GM10847 (cell line): ENCODE data around the gene PFKP.

Experiments
- POLR2A ChIP-seq: IDR thresholded peaks from 2 replicates; pipeline ENCODE4 v1.6.1; 2011; ENCODE audit not compliant: insufficient read length; ENCODE audit errors: extremely low read depth

The PFKP gene

DNA sequence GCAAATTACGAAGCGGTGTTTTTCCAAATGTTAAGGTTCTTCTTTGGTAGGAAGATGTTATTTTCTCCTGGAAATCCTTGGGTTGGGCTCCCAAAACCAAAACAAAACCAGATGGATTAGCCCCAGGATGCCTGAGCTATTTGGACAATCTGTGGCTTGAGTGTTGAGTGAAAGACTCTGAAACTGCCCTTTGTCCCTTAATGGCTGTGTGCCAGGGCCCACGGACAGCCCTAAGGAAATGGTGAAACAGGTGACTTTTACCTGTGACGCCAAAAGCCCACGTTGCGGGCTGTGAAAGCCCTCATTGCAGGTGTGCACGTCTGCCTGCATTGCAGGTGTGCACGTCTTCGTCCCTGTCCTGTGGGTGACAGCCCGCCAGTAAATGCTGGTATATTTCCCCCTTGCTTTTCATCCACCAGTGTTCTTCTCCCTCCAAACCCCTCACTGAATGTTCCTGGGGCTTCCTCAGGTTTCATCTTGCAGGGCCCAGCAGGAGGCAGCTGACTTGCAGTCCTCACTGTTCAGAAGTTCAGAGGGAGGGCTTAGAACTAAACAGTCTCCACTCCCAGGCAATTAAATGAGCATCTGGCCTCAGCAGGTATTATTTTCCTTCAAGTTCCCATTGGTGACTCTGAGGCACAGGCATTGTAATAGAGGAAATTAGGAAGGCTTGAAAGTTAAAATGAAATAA lies 10.7 kb downstream of the PFKP start:
- no peak for TF ChIP-seq POLR2A

DNA sequence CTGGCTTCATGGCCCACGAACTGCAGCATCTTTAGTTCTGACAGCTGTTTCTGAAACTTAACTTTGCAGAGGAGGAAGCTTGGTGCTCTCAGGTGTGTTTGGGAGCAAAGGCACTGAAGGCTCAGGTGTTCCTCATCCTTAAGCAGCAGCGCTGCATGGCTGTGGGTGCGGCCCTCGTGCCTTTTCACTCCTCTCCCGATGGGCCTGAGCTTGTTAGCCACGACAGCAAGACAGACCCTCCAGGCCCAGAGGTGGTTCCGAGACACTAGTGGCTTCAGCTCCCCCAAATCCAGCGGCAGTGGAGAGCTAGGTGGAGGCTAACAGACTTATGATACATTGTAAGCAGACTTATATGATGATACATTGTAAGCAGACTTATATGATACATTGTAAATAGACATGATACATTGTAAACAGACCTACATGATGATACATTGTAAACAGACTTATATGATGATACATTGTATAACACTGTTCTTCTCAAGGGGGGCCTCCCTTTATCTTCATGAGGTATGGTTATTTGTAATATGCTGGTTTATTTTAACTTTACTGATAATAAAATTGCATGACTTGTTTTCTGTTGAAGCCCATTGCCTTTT lies 14.1 kb downstream of the PFKP start:
- no peak for TF ChIP-seq POLR2A

DNA sequence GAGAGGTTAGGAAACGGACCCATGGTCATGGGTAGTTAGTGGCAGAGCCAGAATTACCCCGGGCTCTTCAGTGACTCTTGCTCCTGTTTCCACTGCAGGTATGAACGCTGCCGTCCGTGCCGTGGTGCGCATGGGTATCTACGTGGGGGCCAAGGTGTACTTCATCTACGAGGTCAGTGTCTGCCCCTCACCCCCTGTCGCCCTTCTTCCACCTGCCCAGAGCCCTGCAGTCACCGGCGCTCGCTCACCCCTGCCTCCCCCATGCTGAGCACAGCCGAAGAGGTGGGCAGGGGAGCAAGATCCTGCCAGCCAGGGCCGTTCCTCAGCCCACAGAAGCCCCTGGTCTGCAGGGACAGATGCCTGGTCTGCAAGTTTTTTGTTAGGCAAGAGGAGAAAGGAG lies 14.9 kb downstream of the PFKP start:
- TF ChIP-seq POLR2A, result no peak

DNA sequence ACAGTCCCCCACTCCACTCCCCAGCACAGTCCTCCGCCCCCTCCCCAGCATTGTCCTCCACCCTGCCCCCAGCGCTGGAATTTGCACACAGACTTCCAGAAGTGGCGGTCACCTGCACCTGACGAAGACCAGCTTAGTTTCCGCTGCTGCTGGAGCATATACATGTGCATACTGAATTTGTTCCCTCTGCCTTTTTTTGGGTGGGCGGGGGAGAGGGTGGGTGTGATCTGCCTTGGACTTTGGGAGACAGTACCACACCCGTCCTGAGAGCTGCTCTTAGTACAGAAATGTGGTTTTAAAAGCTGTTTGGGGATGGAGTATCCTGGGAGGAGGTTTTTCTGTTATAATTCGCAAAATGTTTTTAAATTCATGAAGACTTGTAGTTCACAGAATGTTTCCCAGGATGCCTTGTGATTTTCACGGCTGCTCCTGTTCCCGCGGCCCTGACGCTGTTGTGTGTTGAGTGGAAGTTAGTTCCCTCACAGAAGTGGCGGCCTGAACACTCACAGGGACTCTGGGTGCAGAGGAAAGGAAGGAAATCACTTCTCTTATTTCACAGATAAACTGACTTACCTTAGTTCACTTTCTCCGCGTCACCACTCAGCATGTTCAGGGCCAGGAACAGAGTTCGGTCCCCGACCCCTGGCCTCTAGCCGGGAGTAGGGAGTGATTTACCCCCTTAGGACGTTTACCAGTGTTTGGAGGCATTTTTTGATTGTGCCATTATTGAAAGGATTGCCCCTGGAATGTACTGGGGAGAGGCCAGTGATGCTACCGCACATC lies 18.6 kb downstream of the PFKP start:
- TF ChIP-seq POLR2A, result no peak

DNA sequence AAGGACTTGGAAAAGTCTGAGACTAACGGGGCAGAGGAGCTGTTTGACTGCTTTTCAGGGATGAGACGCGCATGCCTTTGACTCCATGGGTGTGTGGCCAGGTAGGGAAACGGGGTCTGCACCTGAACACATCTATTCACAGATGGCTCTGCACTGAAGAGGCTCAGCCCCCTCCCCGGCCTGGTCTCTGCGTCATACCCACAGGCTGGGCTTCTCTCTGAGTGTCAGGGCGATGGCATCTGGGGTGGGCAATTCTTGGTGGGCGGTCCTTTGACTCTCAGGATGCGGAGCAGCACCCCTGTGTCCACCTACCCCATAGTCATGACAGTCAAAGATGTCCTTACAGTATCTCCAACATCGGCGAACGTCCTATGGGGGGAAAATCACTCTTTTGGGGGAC lies 23.0 kb downstream of the PFKP start:
- TF ChIP-seq POLR2A, result no peak

DNA sequence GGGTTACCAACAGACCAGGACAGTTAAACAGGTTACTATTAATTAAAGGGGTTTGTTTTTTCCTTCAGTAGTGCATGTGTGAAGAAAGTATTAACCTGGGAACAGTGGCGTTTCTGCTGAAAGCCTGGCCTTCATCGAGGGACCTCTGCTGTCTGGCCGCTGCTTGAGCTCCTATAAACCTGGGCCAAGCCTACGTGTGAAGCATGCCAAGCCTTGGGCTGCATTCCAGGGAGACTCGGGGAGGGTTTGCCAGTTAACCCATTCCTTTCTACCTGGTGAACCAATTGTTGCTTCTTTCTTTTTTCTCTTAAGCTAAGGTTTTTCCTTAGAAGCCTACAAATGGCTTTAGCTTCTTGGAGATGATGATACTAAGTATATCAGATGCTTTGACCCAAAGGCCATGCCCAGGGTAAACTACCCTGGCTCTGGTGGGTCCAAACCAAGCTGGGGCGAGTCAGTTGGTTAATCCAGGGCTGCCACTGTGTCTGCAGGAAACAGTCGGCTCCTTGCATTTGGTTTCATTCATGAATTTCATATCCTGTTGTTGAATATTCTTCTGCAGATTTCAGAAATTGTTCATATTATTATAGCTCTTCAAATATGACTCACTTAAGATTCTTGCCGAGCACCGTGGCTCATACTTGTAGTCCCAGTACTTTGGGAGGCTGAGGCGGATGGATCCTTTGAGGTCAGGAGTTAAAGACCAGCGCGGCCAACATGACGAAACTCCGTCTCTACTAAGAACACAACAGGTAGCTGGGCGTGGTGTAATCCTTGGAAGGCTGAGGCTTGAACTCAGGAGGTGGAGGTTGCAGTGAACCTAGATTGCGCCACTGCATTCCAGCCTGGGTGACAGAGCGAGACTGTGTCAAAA lies 23.8 kb downstream of the PFKP start:
- no peak for TF ChIP-seq POLR2A

DNA sequence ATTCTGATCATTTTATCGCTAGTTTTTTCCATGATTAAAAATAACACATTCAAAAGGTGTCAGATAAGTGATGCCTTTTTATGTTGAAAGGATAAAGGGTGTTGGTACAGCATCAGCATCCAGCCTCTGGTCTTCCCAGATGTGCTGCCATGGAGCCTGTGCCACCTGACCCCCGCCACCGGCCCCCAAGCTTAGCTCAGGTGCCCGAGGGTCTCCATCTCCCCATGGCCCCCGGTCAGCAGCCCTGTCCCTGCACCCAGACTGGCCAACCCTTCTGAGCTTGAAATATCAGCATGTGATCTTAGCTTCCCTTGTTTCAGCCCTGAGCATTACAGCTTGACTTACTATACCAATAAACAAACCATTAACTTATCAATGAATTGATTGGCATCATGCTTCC lies 24.6 kb downstream of the PFKP start:
- TF ChIP-seq POLR2A, result no peak

DNA sequence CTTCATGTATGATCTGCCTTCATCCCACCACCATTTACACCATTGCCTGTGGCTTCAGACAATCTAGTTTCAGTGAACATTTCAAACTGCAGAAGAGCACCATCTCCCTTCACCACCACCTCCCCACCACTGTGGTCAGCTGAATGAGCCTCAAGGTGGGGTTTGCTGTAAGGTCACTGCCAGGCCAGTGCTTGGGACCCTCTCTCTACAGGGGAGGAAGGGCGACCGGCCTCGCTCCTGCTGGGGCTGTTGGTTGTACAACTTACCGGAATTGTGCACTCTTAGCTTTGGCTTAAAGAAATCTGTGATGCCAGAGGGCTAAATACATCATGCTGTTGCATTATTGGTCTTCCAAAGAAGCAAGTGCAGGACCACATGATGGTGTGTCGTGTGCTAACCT lies 26.6 kb downstream of the PFKP start:
- no peak for TF ChIP-seq POLR2A

DNA sequence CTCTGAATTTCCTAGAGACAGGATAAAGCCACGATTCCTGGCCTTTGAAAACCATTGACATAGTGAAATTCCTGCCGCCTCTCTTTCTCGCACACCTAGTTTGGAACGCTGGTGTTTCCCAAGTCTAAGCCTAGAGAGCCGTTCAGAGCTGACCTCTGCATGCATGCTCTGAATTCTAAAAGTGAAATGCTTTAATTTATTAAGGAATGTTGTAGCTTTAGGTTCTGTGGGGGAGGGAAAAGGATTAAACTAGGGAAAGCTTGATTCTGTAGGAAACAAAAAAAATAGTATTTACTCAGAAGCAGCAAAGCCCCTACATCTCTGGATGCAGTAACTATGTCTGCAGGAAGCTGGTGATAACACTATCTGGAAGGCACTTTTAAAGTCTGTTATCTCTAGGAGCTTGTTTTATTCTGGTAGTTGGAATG lies 27.3 kb downstream of the PFKP start:
- TF ChIP-seq POLR2A, result no peak

DNA sequence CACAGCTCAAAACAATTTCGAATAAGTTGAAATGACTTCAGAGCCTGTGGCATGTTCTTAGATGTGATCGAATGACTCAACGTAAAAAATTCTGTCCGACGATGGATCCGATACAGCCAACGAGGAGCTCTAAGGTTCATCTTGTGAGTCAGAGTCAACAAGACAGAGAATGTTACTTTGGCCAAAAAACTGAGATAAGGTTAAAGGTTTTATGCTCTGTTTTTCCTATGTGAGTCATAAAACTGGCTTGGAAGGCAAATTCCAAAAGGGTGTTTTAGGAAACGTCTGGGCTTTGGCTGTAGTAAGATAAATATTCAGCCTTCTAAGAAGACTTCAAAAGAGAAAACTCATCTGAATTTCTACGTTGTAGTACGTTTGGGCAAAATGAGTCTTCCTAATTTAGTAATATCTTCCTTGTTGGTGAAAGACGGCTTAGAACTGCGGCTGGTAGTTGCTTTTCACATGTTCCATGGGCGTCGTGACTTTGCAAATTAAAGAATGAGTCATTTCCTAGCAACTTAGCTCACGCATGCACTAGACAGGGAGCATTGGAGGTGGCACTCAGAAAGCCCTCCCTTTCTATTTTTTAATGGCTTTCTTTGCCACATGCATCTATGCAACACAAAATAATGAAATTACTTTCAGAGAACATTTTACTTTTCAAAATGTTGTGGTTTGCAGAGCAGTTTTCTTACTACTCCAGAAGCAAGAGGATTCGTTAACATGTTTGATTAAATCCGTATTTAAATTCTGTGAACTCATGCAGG lies 28.2 kb downstream of the PFKP start:
- no peak for TF ChIP-seq POLR2A

DNA sequence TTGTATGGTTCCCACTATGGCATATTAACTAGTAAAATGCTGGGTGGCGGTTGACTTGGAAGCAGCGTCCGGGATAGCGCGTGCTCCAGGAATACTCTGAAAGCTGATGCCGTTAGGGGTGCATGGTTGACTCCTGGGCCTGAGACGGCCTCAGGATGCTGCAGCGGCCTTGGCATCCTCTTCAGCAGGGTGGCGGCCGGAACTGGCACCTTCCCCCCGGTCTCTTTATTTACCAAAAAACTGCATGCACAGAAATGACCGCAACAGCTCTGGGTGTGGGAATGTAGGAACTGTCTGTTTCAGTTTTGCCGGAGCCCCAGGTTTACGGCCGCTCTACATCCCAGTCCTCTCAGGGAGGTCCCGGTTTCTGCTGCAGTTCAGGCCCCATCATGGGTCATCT lies 28.8 kb downstream of the PFKP start:
- no peak for TF ChIP-seq POLR2A

DNA sequence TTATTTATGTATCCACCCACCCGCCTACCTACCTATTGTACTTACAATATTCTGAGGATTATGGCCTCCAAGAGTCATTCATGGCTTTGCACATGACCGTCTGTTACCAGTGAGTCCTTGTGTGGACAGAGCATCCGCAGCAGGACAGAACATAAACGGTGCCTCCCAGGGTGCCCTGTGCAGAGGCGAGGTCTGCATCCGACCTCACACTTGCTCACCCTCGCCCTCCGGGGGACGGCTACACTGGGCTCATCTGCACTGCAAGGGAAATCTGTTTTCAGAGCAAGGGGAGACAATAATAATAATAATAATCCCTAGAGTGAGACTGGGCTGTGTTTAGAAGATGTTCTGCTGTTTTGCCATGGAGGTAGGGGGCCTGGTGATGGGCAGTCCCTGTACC lies 29.8 kb downstream of the PFKP start:
- TF ChIP-seq POLR2A, result no peak

DNA sequence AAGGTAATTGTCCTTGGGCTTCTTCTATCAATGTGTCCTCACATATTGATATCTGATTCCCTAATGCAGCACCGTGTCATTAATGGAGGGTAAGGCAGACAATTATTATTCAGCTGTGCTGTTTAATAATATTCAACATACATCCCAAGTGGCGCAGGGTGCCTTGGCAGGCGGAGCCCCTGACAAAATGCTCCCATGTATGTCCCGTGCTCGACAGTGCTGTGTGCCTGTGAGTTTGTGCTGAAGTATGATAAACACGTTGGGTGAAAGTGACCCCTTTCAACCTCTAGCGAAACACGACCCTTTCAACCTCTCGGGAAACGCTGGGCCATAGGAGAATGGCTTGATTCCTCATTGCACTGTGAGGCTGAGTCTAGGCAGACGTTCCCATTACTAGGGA lies 31.3 kb downstream of the PFKP start:
- no peak for TF ChIP-seq POLR2A

DNA sequence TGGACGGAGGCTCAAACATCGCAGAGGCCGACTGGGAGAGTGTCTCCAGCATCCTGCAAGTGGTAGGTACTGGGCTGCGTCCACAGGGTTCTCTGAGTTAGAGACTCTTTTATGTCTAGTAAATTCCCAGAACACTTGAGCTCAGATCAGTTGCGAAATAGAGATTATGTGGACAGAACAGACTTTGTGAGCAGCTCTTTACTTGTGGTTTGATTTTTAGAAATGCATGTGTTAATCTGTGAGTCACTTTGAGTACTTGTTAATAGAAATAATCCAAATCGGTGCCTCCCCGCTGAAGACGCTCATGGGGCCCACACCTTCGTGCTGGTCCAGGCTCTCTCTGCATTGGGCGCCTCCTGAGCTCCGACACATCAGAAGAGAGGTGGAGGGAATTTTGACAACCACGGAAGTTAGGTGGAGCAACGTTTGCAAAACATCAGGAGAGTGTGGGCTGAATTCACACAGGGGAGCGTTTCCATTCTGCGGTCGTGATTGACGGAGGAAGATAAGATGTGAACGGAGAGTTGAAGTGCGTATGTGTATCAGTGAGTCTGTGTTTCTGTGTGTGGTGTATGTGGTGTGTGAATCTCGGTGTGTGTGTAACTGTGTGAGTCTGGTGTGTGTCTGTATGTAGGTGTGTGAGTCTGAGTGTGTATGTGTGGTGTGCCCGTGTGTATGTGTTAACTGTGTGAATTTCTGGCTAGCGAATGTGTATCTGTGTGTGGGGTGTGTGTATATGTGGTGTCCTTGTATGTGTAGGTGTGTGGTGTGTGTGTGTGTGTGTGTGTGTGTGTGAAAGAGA lies 32.1 kb downstream of the PFKP start:
- no peak for TF ChIP-seq POLR2A

DNA sequence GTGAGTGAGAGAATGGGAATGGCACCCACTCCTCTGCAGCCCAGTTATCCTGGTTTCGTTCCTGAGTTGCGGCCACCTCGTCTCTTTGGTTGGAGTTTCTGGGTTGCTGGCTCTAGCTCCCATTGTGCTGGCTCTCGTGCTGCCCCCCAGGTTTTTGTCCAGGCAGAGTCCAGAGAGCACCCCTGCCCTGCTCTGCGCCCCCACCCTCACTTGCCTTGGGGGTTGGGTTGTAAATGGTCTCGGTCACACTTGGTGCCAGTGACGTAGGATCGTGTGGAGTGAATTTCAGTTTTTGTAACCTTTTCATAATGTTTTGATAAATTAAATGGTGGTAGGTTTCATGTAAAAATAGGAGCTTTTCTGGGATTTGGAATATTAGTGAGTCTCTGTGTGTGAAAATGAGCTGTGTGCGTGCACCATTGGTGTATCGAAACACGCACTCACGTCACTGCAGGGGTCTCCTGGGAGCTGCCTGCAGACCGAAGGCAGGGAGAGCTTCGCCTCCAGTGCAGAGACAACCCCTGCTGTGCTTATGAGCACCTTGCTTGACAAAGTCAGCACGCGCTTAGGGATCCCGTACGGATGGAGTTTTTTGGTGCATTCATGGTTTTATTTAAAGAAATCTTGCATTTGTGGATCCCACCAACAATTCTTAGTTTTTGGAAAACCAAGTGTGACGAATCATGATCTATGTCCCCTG lies 32.9 kb downstream of the PFKP start:
- TF ChIP-seq POLR2A, result no peak
